SKM-1 treated with dmso at 0.1 percent for 144 hours (cell line): ENCODE results near the gene POLD3.
"Not testable (repeated sequence)": the region's sequence is repeated elsewhere in the genome, so short reads cannot be mapped to it uniquely, and the experiment has no call there.

Source experiments
- DNase-seq: peaks from one replicate; lab custom pipeline; 2025; ENCODE audit not compliant: unreplicated experiment; lab: John Stamatoyannopoulos, UW

The POLD3 gene

DNA sequence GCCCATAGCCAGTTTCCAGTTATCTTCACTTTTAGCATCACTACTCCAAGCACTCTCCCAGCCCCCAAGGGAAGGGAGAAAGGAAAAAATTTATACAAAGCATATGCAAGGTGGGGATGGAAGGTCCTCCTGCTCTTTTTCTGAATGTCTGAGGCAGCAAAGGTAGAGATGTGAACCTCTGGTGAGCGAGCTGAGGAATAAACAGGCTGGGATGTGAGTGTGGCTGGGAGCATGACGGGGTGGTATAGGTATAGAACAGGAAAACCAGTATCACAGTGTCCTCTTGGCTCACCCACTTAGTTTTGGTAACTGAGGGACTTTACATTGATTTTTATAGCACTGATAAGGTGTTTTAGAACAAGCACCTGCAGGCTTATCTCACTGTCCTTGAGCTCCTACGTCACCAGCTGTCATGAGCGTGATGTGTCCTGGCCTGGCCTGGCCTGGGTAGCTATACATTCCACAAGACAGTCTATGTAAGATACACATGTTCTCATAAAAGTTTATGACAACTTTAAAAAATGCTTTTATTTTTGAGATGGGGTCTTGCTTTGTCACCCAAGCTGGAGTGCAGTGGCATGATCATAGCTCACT is 10.3 kb upstream of the POLD3 start:
- no peak for DNase-seq

DNA sequence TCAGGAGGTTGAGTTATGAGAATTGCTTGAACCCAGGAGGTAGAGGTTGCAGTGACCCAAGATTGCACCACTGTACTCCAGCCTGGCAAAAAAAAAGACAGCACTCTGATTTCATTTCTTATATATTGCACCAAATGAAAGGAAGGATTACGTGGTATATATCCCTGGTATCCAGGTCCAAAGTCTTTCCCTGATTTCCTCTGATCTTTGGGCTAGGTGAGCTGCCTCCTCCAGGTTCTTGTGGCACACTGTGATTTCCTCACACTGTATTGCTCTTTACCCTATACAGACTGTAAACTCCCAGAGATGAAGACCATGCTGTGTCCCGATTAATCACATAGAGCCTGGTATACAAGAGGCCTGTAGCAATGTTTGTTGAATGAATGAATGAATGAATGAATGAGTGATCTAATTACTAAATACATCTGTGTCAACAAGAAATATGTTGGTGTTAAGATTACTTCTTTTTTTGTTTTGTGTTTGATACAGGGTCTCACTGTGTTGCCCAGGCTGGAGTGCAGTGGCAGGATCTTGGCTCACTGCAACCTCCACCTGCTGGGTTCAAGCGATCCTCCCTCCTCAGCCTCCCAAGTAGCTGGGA is 9.3 kb upstream of the POLD3 start:
- DNase-seq = no peak

GRCh38 chr11:74590492-74590891 is 1.9 kb upstream of the POLD3 start:
- DNase-seq = not testable (repeated sequence)

- DNase-seq = no peak
Measured at GRCh38 chr11:74592063-74592440, 330 bp upstream of the POLD3 start.

- DNase-seq = no peak
Measured at GRCh38 chr11:74593463-74593862, 1.1 kb downstream of the POLD3 start.

- no peak for DNase-seq
Measured at GRCh38 chr11:74602637-74603556, 10.5 kb downstream of the POLD3 start.

GRCh38 chr11:74603845-74604244 is 11.5 kb downstream of the POLD3 start:
- DNase-seq = no peak

DNA sequence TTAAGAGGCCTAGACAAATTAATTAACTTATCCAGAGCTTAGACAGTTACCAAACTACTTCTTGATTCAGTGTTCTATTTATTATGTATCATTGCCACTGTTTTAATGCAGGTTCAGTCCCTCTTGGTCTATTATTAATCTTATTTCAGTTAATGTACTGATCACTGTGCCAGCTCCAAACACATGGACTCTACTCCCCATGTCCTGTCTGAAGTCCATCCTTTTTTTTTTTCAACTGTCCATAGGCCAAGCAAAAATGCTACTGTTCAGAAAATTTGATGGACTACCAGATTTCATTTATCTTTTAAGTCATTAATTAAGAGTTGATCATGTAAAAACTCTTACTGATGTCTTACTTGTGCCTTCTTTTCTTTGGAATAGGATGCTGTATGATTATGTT is 11.9 kb downstream of the POLD3 start:
- no peak for DNase-seq

DNA sequence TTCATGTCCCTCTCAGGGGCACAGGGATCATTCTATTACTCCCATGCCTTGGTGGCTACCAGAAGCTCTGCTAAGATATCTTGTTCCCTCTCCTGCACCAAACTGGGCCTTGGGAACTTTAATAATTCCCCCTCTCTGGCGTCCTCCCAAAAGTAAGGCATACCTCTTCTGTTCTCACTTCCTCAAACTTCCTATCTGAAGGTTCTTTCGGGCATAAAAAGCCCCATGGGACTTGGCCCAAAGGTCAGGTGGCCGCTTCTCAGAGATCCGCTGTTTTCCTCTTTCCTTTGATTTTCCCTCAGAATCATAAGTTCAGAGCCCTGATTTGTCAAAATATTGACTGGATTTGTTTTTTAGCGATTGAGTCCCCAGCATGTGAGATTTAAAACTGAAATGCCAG is 13.0 kb downstream of the POLD3 start:
- DNase-seq = no peak

DNA sequence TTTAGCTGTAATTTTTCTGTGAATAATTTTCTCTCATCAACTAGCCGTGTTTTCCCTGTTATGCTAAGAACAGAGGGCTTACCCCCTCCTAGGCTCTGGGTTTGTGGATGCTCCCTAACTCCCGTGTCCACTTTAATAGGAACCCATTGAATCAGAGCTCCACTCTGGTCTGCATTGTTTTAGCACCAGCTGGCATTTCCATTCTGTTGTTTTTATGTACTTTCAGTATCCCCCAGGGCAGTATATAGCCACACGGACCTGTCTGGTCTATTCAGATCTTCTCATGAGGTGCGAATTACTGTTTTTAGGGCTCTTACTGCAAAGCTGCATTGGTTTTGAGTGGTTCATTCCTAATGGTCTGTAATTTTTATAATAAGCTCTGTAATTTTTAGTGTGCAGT is 16.0 kb downstream of the POLD3 start:
- no peak for DNase-seq

- peak; percentile 4 for DNase-seq
Measured at GRCh38 chr11:74611369-74611861, 19.0 kb downstream of the POLD3 start.

- no peak for DNase-seq
Measured at GRCh38 chr11:74612877-74613276, 20.5 kb downstream of the POLD3 start.

GRCh38 chr11:74615311-74615710 is 22.9 kb downstream of the POLD3 start:
- no peak for DNase-seq

- no peak for DNase-seq
Measured at GRCh38 chr11:74615988-74616387, 23.6 kb downstream of the POLD3 start.

DNA sequence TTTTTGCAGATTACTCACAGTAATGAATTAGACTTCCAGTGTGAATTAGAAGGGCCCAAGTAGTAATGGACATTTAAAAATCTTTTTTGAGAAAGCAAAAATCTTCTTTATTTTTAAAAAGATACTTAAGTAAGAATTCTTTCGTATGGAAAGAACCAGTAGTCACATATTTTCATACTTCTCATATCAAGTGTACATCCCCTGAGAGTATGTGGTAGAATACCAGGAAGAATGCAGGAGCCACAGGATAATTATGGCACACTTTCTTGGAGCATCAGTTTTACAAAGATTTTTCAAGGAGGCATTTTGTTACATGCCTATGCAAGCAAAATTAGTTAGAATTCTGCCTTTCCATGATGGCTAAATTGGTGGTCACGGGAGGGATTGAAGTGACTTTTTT is 28.1 kb downstream of the POLD3 start:
- no peak for DNase-seq

DNA sequence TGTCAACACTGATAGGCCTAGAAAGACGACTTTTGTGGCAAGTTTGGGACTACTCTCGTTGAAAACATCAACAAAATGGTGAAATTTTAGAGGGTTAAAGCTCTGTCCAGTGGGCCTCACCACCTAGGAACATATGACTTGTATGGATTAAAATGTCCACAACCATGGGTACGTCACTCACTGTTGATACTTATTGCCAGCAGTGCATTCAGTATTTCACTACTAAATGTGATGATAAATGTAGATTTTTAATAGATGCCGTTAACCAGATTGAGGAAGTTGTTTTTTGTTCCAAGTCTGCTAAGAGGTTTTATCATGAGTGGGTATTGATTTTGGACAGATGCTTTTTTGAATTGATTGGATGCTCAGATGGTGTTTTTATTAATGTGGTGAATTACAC is 33.7 kb downstream of the POLD3 start:
- DNase-seq = no peak

GRCh38 chr11:74626604-74627003 is 34.2 kb downstream of the POLD3 start:
- no peak for DNase-seq

GRCh38 chr11:74627381-74627780 is 35.0 kb downstream of the POLD3 start:
- DNase-seq = no peak

DNA sequence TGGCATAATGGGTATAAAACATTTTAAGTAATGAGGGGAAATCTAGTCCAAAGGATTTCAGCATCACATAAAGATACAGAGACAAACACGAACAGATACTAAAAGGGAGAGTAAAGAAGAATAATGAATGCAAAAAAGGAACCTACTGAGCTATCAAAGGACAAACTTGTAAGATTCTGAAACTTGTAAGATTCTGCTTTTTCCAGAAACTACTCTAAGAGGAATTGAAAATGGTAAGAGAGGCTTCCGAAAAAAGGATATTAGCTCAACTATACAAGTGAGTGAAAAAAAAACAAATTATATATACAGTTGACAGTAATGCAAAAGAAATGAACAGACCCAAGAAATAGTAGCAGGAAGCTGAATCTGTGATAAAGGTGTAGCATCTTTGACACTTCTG is 37.7 kb downstream of the POLD3 start:
- DNase-seq = no peak

- no peak for DNase-seq
Measured at GRCh38 chr11:74633406-74634393, 41.3 kb downstream of the POLD3 start.

- no peak for DNase-seq
Measured at GRCh38 chr11:74634537-74634936, 42.2 kb downstream of the POLD3 start.
